ENCODE results near the gene SLC30A2. TPM values are rescaled to one million over a fixed set of nuclear protein-coding genes. Genes with fewer than 3 reads are reported as not detected.

SLC30A2 gene
- total RNA-seq, 1 experiment from 2014 or later = not detected

DNA sequence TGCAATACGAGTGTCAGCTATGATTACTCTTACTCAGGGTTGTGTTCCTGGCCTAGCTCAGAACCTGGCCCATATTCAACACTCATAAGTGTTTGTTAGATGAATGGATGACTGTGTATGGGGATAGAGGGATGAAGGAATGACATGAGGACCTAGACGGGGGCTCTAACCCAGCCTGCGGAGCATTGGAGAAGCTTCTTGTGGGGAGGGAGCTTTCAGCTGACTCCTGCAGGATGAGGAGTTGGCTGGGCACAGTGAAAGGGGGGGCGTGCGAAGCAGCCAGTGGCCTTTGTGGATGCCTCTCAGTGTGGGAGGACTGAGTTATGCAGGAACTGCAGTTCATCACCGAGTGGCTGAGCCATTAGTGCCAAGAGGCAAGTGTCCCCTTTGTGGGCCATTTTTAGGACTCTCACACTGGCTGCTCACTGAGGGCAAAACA is 25.6 kb downstream of the SLC30A2 start:
- H3K27me3 ChIP-seq (ENCODE audit: insufficient read depth, low read length) = no peaks in the 10 kb centered on the region
- H4K20me1 ChIP-seq (ENCODE audit: insufficient read depth) = no peaks in the 10 kb centered on the region
- ChIA-PET CTCF (no interaction called here), RAD21 (ENCODE audit: low non-redundant PET in 1 of 2, low total read pairs in 2 of 2, uncharacterized antibody in 2 of 2, unreplicated experiment in 2 of 2) (no interaction called here), POLR2A (no interaction called here)
- intact Hi-C loops (cut with micrococcal nuclease) = no loop called here
- H3K27ac ChIP-seq (ENCODE audit: low read depth, low read length) = no peak overlapping the region
- no peak overlapping the region for H2AFZ ChIP-seq (ENCODE audit: low read depth, low read length, poor library complexity, severe bottlenecking)
- no TSS peak for BruUV-seq (replicated peaks)
- TF ChIP-seq, protein P1, sequence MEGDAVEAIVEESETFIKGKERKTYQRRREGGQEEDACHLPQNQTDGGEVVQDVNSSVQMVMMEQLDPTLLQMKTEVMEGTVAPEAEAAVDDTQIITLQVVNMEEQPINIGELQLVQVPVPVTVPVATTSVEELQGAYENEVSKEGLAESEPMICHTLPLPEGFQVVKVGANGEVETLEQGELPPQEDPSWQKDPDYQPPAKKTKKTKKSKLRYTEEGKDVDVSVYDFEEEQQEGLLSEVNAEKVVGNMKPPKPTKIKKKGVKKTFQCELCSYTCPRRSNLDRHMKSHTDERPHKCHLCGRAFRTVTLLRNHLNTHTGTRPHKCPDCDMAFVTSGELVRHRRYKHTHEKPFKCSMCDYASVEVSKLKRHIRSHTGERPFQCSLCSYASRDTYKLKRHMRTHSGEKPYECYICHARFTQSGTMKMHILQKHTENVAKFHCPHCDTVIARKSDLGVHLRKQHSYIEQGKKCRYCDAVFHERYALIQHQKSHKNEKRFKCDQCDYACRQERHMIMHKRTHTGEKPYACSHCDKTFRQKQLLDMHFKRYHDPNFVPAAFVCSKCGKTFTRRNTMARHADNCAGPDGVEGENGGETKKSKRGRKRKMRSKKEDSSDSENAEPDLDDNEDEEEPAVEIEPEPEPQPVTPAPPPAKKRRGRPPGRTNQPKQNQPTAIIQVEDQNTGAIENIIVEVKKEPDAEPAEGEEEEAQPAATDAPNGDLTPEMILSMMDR (IDR thresholded peaks at IDR 0.05 in 2 of 3, conservative IDR thresholded peaks at IDR 0.05 in 1 of 3; ENCODE audit: borderline replicate concordance in 1 of 3, insufficient read depth in 1 of 3, low read depth in 2 of 3, low read length in 2 of 3) = no peak
- TF ChIP-seq FOSL1 (IDR thresholded peaks at IDR 0.05; ENCODE audit: low read depth) (no peak), ELF1 (IDR thresholded peaks at IDR 0.05; ENCODE audit: borderline replicate concordance, low read depth) (no peak), SP1 (IDR thresholded peaks at IDR 0.05; ENCODE audit: low read depth) (no peak), ZNF274 (IDR thresholded peaks at IDR 0.05; ENCODE audit: low read depth, low read length) (no peak)
- TF ChIP-seq, protein P2, sequence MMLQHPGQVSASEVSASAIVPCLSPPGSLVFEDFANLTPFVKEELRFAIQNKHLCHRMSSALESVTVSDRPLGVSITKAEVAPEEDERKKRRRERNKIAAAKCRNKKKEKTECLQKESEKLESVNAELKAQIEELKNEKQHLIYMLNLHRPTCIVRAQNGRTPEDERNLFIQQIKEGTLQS (IDR thresholded peaks at IDR 0.05) = no peak
- TF ChIP-seq, protein P3, sequence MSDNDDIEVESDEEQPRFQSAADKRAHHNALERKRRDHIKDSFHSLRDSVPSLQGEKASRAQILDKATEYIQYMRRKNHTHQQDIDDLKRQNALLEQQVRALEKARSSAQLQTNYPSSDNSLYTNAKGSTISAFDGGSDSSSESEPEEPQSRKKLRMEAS (IDR thresholded peaks at IDR 0.05) = no peak
- no peaks in the 10 kb centered on the region for H3K9me3 ChIP-seq (ENCODE audit: control insufficient read depth in 1 of 2, insufficient read depth in 1 of 2, low read depth in 1 of 2, low read length in 2 of 2)
- no peak overlapping the region for H3K9ac ChIP-seq (ENCODE audit: low read length)
- H3K9me2 ChIP-seq (ENCODE audit: insufficient read depth) = no peaks in the 10 kb centered on the region
- H3K79me2 ChIP-seq (ENCODE audit: insufficient read depth, low read length) = no peaks in the 10 kb centered on the region
- no peaks in the 10 kb centered on the region for H3K36me3 ChIP-seq (ENCODE audit: control insufficient read depth in 1 of 2, insufficient read depth in 2 of 2, low read length in 2 of 2)
- H3K4me2 ChIP-seq (ENCODE audit: low read length) = no peak overlapping the region
- no peak overlapping the region for H3K4me3 ChIP-seq (replicated peaks in 1 of 2; ENCODE audit: low read depth in 1 of 2, low read length in 2 of 2)
- no peak for DNase-seq (ENCODE audit: low read depth, low spot score)
- H3K4me1 ChIP-seq (ENCODE audit: control insufficient read depth in 1 of 2, insufficient read depth in 2 of 2, low read length in 2 of 2) = 0 out of 4 replicates have a peak, but pooled peaks cover 0 to 5% of the 10 kb centered on the region in 2 experiments
- no peak for ATAC-seq
